Astrocyte (in vitro differentiated cells and primary cell): ENCODE measurements around the gene TPGS1.

Source experiments
- CTCF ChIP-seq: IDR thresholded peaks from 2 replicates; pipeline ENCODE4 v1.5.1; 2011; ENCODE audit warnings: low read depth, mild to moderate bottlenecking, inconsistent platforms, low read length, moderate library complexity; ENCODE audit not compliant: insufficient read depth
- EZH2 ChIP-seq: IDR thresholded peaks from 2 replicates; pipeline ENCODE4 v1.6.1; 2012; ENCODE audit warnings: mild to moderate bottlenecking, low read length, inconsistent platforms; ENCODE audit not compliant: insufficient read depth

- TF ChIP-seq CTCF (no peak), EZH2 (no peak)
These were observed 47.5 kb downstream of the TPGS1 start for GRCh38 chr19:554817-555216.
